Neuronal stem cell (in vitro differentiated cells): ENCODE results near the gene RYR2.
A peak's percentile ranks its signal among the peaks of the same experiment; 100 is the strongest.

Experiments used
- DNase-seq: peaks from one replicate; pipeline ENCODE4 v3.0.0-alpha.2; 2013; ENCODE audit warnings: low spot score
- H2AFZ ChIP-seq: one replicate; pipeline ENCODE4 v1.6.1; 2013; ENCODE audit warnings: mild to moderate bottlenecking, low read length, inconsistent platforms
- H2AK5ac ChIP-seq: 2 replicates; pipeline ENCODE4 v1.6.1; 2013; ENCODE audit warnings: low read depth, mild to moderate bottlenecking, inconsistent platforms, low read length, moderate library complexity, mixed read lengths
- H2BK120ac ChIP-seq: 2 replicates; pipeline ENCODE4 v1.6.1; 2013; ENCODE audit warnings: low read depth, mild to moderate bottlenecking, inconsistent platforms, low read length, moderate library complexity, mixed read lengths
- H2BK12ac ChIP-seq: one replicate; pipeline ENCODE4 v1.6.1; 2013; ENCODE audit warnings: low read length, inconsistent platforms
- H2BK15ac ChIP-seq: 2 replicates; pipeline ENCODE4 v1.6.1; 2013; ENCODE audit warnings: mild to moderate bottlenecking, low read length, inconsistent platforms, mixed read lengths
- H2BK5ac ChIP-seq: one replicate; pipeline ENCODE4 v1.6.1; 2013; ENCODE audit warnings: inconsistent platforms, mild to moderate bottlenecking, low read length, moderate library complexity
- H3K14ac ChIP-seq: one replicate; pipeline ENCODE4 v1.6.1; 2013; ENCODE audit warnings: low read length, inconsistent platforms
- H3K18ac ChIP-seq: 2 replicates; pipeline ENCODE4 v1.6.1; 2013; ENCODE audit warnings: low read length, inconsistent platforms
- H3K23ac ChIP-seq: 2 replicates; pipeline ENCODE4 v1.6.1; 2013; ENCODE audit warnings: low read depth, mild to moderate bottlenecking, mixed read lengths, low read length, inconsistent platforms; ENCODE audit not compliant: poor library complexity
- H3K27ac ChIP-seq: replicated peaks from 3 replicates; pipeline ENCODE4 v1.5.1; 2013; ENCODE audit warnings: low read length, inconsistent platforms
- H3K27me3 ChIP-seq, 3 experiments: 2 replicates each; pipeline ENCODE4 v1.6.1; 2013; ENCODE audit warnings: low read length in 3 of 3, mild to moderate bottlenecking in 2 of 3, inconsistent platforms in 1 of 3, low read depth in 1 of 3, mixed read lengths in 1 of 3, moderate library complexity in 1 of 3; ENCODE audit not compliant: control insufficient read depth in 3 of 3, insufficient read depth in 3 of 3
- H3K36me3 ChIP-seq, 2 donors: replicated peaks in 1 of 2; 2 replicates each; pipeline ENCODE4 v1.6.1; 2013; ENCODE audit warnings: low read length in 2 of 2; ENCODE audit not compliant: control insufficient read depth in 2 of 2, insufficient read depth in 2 of 2
- H3K4ac ChIP-seq: 2 replicates; pipeline ENCODE4 v1.6.1; 2013; ENCODE audit warnings: inconsistent platforms, mild to moderate bottlenecking, low read length, moderate library complexity
- H3K4me1 ChIP-seq, 2 donors: 1 replicate in 1 of 2; 2 replicates in 1 of 2; pipeline ENCODE4 v1.6.1; 2013; ENCODE audit warnings: low read length in 2 of 2, low read depth in 1 of 2; ENCODE audit not compliant: control insufficient read depth in 2 of 2, insufficient read depth in 1 of 2
- H3K4me2 ChIP-seq: one replicate; pipeline ENCODE4 v1.6.1; 2013; ENCODE audit warnings: mild to moderate bottlenecking, low read length, inconsistent platforms; ENCODE audit not compliant: insufficient read depth, poor library complexity, severe bottlenecking
- H3K4me3 ChIP-seq, 2 donors: 2 replicates each; pipeline ENCODE4 v1.5.1; 2013; ENCODE audit warnings: low read length in 2 of 2, mild to moderate bottlenecking in 2 of 2, inconsistent platforms in 1 of 2, moderate library complexity in 1 of 2
- H3K79me1 ChIP-seq: one replicate; pipeline ENCODE4 v1.6.1; 2013; ENCODE audit warnings: low read depth, mild to moderate bottlenecking, inconsistent platforms, low read length, moderate library complexity
- H3K9ac ChIP-seq: one replicate; pipeline ENCODE4 v1.6.1; 2013; ENCODE audit warnings: mild to moderate bottlenecking, low read depth, low read length, inconsistent platforms; ENCODE audit not compliant: poor library complexity
- H3K9me3 ChIP-seq, 2 donors: replicated peaks in 1 of 2; 2 replicates each; pipeline versions ENCODE3 to v1.6.1; 2013; ENCODE audit warnings: low read length in 2 of 2, mild to moderate bottlenecking in 2 of 2, inconsistent platforms in 1 of 2, low read depth in 1 of 2, mixed read lengths in 1 of 2, moderate library complexity in 1 of 2; ENCODE audit not compliant: control insufficient read depth in 2 of 2, insufficient read depth in 1 of 2
- H4K8ac ChIP-seq: one replicate; pipeline ENCODE4 v1.6.1; 2013; ENCODE audit warnings: low read depth, mild to moderate bottlenecking, inconsistent platforms, low read length, moderate library complexity
- H4K91ac ChIP-seq: one replicate; pipeline ENCODE4 v1.6.1; 2013; ENCODE audit warnings: low read length, low read depth, mild to moderate bottlenecking, inconsistent platforms; ENCODE audit not compliant: poor library complexity
- WGBS, 2 donors: extraction: QIAGEN DNeasy Blood & Tissue Kit; methylation state at CpG; one replicate each; pipeline ENCODE4 v1.1.7; 2013; ENCODE audit warnings: missing lambda C conversion rate in 2 of 2, mixed read lengths in 1 of 2; ENCODE audit not compliant: insufficient read length in 2 of 2, insufficient replicate concordance in 1 of 2; ENCODE audit errors: extremely low coverage in 2 of 2; 5-methylcytosine and 5-hydroxymethylcytosine counted together

Gene RYR2

DNA sequence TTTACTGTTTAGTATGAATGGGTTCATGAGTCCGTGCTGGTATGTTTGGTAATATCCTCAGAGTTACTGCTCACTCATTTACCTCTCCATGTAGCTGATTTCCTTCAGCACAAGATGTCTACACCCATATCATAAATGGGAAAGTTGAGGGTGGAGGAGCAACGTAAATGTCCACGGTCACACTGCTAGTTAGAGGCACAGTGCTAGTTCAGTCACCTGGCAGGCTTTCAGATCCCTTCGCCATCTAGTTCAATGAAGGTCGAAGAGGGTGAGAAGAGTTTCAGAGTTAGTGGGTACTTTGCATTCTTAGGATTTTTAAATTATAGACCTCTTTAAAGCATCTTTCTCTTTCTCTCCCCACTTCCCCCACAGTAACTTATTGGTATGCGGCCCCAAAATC is 630.0 kb downstream of the RYR2 start:
- no CpG with 5 or more reads among the region's 6 CpGs for WGBS, 2 donors
- H3K36me3 ChIP-seq = no peaks in the 10 kb centered on the region
- H3K9me3 ChIP-seq = no peaks in the 10 kb centered on the region
- no peak overlapping the region for H2BK120ac ChIP-seq
- H3K4ac ChIP-seq = no peak overlapping the region
- H2BK12ac ChIP-seq = no peak overlapping the region
- H2BK15ac ChIP-seq = no peak overlapping the region
- H3K27me3 ChIP-seq = no peaks in the 10 kb centered on the region
- no peak overlapping the region for H3K14ac ChIP-seq
- no peak overlapping the region for H3K27ac ChIP-seq
- no peak overlapping the region for H3K9ac ChIP-seq
- H3K23ac ChIP-seq = no peak overlapping the region
- no peaks in the 10 kb centered on the region for H3K4me1 ChIP-seq
- no peak overlapping the region for H4K91ac ChIP-seq
- no peak overlapping the region for H2AFZ ChIP-seq
- H2AK5ac ChIP-seq = no peak overlapping the region
- no peak for DNase-seq
- no peak overlapping the region for H2BK5ac ChIP-seq
- H3K4me2 ChIP-seq = no peak overlapping the region
- H4K8ac ChIP-seq = no peak overlapping the region
- no peak overlapping the region for H3K4me3 ChIP-seq
- no peak overlapping the region for H3K18ac ChIP-seq
- no peaks in the 10 kb centered on the region for H3K79me1 ChIP-seq

DNA sequence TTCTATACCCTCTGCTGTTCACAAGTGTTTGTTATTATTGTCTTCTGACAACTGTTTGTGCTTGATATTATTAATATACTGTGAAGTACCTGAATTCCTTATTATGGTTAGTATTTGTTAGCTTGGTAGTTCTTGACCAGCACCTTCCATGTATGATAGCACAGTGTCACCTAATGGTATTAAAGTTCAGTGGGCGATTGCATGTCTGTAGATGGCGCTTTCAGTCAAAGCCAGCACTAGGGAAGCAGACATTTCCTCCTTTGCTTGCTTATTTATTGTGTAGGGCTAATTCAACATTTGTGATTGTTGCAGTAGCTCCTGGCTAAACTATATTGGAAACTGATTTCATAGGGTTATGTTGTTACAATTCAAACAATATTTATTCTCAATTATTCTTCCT is 630.8 kb downstream of the RYR2 start:
- no peak overlapping the region for H2BK120ac ChIP-seq
- H3K79me1 ChIP-seq = no peaks in the 10 kb centered on the region
- H3K4me2 ChIP-seq = no peak overlapping the region
- H3K36me3 ChIP-seq = no peaks in the 10 kb centered on the region
- no peak overlapping the region for H3K4ac ChIP-seq
- H4K8ac ChIP-seq = no peak overlapping the region
- no peak overlapping the region for H2AFZ ChIP-seq
- no peak overlapping the region for H3K4me3 ChIP-seq
- no peak overlapping the region for H3K9ac ChIP-seq
- H2AK5ac ChIP-seq = no peak overlapping the region
- H2BK12ac ChIP-seq = no peak overlapping the region
- no peak overlapping the region for H2BK5ac ChIP-seq
- no peaks in the 10 kb centered on the region for H3K4me1 ChIP-seq
- H3K9me3 ChIP-seq = no peaks in the 10 kb centered on the region
- no peak overlapping the region for H3K23ac ChIP-seq
- H3K27ac ChIP-seq = no peak overlapping the region
- no peak overlapping the region for H3K14ac ChIP-seq
- no peaks in the 10 kb centered on the region for H3K27me3 ChIP-seq
- no peak overlapping the region for H3K18ac ChIP-seq
- no CpG with 5 or more reads among the region's 2 CpGs for WGBS, 2 donors
- no peak overlapping the region for H4K91ac ChIP-seq
- no peak for DNase-seq
- H2BK15ac ChIP-seq = no peak overlapping the region

DNA sequence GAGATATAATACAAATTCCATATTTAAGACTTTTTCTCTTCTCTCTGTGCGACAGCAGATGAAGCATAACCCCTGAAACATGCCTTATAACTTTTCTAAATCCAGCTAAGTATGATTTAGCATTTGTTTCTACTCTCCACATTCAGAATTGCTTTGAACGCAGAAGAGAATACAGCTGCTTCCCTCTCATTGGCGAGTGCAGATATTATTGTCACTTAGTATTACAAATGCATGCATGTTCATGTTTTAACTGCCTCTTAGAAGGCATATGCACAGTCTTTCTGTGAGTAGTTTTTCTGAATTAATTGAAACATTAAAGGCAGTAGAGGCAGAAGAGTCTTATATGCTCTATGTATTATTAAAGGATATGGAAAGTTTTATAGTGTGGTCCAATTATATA is 631.6 kb downstream of the RYR2 start:
- no peak overlapping the region for H3K9ac ChIP-seq
- no peak overlapping the region for H3K4ac ChIP-seq
- H3K27me3 ChIP-seq = no peaks in the 10 kb centered on the region
- no peak overlapping the region for H2BK12ac ChIP-seq
- no peak overlapping the region for H3K27ac ChIP-seq
- no peak overlapping the region for H2BK15ac ChIP-seq
- no peak overlapping the region for H4K8ac ChIP-seq
- no peak overlapping the region for H2BK5ac ChIP-seq
- no peaks in the 10 kb centered on the region for H3K9me3 ChIP-seq
- no peaks in the 10 kb centered on the region for H3K36me3 ChIP-seq
- H2AFZ ChIP-seq = no peak overlapping the region
- no peak overlapping the region for H3K18ac ChIP-seq
- H3K23ac ChIP-seq = no peak overlapping the region
- H3K14ac ChIP-seq = no peak overlapping the region
- no peak overlapping the region for H2BK120ac ChIP-seq
- H4K91ac ChIP-seq = no peak overlapping the region
- H3K4me2 ChIP-seq = no peak overlapping the region
- H3K4me3 ChIP-seq = no peak overlapping the region
- H3K4me1 ChIP-seq = no peaks in the 10 kb centered on the region
- H3K79me1 ChIP-seq = no peaks in the 10 kb centered on the region
- no peak for DNase-seq
- no CpG with 5 or more reads among the region's 3 CpGs for WGBS, 2 donors
- no peak overlapping the region for H2AK5ac ChIP-seq

DNA sequence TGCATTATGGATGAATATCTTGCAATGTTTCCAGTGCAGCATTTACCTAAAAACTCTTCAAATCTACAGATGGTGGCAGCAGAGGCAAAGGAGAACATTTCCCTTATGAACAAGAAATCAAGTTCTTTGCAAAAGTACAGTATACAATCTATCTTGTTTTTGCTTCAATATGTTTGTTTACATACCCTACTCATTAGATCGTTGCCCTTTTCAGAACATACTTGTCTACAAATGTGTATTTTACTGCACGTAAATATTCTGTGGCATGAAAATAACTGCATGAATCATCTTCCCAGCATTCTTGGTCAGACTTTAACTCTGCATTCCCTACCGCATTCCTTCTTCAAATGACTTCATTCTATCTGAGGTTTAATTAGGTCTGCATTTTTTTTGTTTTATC is 636.0 kb downstream of the RYR2 start:
- Histone ChIP-seq H3K18ac (no peak overlapping the region), H3K27me3 (no peaks in the 10 kb centered on the region), H3K27ac (no peak overlapping the region), H3K14ac (no peak overlapping the region), H3K4me3 (no peak overlapping the region), H2BK120ac (no peak overlapping the region), H2BK12ac (no peak overlapping the region), H4K8ac (no peak overlapping the region), H3K4me1 (no peaks in the 10 kb centered on the region), H3K9ac (no peak overlapping the region), H2AK5ac (no peak overlapping the region), H4K91ac (no peak overlapping the region), H3K79me1 (no peaks in the 10 kb centered on the region), H2BK5ac (no peak overlapping the region), H3K4ac (no peak overlapping the region), H2BK15ac (no peak overlapping the region), H2AFZ (peak overlapping the region; percentile 36), H3K36me3 (no peaks in the 10 kb centered on the region), H3K23ac (no peak overlapping the region), H3K4me2 (no peak overlapping the region), H3K9me3 (no peaks in the 10 kb centered on the region)
- WGBS, 2 donors = no CpG with 5 or more reads among the region's 3 CpGs
- DNase-seq = no peak
